ENCODE measurements around the gene METTL26. TPM values are rescaled to one million over a fixed set of nuclear protein-coding genes. Genes with fewer than 3 reads are reported as not detected.

The METTL26 gene
- 66.9 and 80.2 TPM in 2 replicates for total RNA-seq

DNA sequence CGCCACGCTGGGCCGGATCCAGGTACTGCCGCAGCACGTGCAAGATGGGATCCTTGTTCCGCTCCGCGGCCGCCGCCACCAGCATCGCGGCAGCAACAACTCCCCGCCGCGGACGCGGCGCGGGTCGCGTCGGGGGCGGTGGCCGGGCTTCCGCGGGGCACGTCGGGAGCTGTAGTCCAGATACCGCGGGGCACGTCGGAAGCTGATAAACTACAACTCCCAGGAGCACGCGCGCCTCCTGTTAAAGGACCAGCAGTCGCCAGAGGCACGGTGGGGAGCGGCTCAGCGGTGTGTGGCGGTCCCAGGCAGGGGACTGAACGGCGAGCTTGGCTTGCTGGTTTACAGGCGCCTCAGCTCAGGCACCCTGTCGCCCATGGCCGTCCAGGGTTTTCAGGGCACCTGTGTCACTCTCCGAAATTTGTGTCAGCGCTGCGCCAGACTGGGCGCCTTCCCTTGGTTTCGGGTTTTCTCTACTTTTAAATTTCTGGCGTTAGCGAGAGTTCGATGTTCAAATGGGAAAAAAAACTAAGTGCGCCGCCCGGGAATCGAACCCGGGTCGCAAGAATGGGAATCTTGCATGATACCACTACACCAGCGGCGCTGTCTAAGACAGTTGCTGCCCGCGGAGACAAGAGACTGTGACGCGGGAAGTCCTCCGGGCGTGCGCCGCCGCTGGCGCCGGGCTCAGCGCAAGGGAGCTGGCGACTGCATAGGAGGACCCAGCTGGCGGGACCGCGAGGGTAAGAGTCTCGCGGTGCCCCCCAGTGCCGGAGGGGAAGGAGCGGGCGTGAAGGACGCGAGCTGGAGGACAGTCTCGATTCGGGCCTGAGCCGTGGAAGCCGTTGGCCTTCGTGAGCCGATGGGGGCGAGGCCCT lies at the start of gene METTL26:
Gene METTL26 (minus strand): TSS at position 100 of the 875 bp plus-strand sequence. CDS start 15 bp downstream, at position 85.

DNA sequence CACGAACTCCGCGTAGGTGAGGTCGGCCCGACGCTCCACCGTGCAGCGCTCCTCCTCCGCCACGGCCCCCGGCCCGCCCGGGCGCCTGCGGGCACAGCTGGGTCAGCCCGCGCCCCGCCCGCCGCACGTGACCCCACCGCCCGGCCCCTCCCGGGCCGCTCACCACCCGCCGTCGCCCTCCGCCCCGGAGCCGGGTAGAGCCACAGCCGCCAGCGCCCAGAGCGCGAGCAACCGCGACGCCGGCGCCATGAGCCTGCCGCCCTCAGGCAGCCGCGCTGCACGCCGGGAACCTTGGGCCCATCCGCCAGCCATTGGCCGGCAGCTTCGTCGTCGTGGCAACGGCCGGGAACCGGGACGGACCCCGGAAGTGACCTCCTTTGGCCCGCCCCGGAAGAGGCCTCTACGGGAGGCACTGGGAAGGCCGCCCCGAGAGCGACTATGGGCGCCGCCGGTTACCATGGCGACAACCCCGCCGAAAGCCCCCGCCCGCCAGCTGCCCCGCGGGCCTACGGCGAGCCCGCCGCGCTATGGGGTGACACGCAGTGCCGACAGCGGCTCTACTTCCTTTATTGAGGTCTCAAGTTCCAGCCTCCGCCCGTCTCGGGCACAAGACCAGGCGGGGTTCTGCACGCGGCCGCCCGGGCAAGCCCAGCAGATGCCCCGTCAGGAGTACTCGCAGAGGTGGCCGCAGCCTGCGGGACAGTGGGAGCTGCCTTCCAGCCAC lies 48.1 kb upstream of the METTL26 start, which contains the start of gene JMJD8:
Gene JMJD8 (minus strand): TSS at position 264 of the 724 bp plus-strand sequence. CDS start 15 bp downstream, at position 249.

DNA sequence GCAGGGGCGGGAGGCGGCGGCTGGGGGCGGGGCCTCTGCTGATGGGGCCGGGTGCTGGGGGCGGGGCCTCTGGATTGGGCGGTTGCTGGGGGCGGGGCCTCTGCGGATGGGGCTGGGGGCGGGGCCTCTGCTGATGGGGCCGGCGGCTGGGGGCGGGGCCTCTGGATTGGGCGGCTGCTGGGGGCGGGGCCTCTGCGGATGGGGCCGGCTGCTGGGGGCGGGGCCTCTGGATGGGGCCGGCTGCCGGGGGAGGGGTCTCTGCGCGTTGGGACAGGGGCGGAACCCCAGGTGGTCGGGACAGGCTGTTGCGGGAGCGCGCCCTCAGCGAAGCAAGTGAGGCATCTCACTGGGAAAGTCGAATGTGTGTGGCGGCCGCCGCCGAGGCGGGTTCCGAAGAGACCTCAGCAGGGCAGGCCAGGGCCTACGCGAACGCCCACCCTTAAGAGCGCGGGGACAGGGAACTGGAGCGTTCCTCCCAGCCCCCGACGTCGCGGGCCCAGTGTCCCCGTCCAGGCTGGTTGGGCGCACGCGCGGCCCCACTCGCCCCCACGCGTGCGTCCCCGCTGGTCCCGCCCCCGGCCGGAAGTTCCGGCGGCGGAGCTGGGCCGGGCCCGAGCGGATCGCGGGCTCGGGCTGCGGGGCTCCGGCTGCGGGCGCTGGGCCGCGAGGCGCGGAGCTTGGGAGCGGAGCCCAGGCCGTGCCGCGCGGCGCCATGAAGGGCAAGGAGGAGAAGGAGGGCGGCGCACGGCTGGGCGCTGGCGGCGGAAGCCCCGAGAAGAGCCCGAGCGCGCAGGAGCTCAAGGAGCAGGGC lies 43.9 kb upstream of the METTL26 start, which contains the start of gene STUB1:
Gene STUB1 (plus strand): TSS at position 597 of the 811 bp plus-strand sequence. CDS start 116 bp downstream, at position 713.

DNA sequence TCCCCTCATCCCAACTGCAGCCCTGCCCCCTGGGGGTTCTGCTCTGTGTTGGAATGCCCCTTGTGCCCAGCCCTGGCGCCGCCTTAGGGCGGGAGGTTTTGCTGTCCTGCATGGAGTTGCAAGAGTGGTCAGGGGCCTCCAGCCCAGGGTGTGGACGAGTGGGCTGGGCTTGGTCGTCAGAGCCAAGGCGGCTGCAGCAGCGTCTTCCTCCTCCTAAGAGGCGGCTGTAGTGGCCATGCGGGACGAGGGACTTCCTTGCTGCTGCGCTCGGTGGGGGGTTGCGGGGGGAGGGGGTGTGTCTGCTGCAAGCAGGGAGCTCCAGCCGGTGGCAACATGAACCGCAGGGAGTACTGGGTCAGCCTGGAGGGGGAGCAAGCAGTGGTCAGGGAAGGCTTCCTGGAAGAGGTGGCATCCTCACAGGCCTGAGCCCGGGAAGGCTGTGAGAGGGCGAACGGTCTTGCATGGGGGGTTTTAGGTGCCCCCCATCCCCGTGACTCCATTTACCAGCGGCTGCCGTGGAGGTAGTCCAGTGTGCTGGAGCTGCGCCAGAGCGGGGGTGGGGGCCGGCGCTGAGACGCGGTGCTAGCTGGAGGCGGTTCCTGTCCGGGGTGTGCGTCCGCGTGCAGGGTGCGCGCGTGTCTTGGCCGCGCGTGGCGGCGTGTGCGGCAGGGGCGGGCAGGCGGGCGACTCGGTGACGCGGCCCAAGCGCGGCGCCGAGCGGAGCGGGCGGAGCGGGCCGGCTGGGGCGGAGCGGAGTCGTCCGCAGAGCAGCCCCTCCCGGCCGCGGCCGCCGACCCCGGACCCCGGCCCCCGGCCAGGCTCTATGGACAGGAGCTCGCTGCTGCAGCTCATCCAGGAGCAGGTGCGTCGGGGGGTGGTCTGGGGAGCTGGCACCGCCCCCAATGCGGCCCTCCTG lies 39.1 kb upstream of the METTL26 start, which contains the start of gene RHBDL1:
Gene RHBDL1 (plus strand): TSS at position 704 of the 916 bp plus-strand sequence. CDS start 120 bp downstream, at position 824.

DNA sequence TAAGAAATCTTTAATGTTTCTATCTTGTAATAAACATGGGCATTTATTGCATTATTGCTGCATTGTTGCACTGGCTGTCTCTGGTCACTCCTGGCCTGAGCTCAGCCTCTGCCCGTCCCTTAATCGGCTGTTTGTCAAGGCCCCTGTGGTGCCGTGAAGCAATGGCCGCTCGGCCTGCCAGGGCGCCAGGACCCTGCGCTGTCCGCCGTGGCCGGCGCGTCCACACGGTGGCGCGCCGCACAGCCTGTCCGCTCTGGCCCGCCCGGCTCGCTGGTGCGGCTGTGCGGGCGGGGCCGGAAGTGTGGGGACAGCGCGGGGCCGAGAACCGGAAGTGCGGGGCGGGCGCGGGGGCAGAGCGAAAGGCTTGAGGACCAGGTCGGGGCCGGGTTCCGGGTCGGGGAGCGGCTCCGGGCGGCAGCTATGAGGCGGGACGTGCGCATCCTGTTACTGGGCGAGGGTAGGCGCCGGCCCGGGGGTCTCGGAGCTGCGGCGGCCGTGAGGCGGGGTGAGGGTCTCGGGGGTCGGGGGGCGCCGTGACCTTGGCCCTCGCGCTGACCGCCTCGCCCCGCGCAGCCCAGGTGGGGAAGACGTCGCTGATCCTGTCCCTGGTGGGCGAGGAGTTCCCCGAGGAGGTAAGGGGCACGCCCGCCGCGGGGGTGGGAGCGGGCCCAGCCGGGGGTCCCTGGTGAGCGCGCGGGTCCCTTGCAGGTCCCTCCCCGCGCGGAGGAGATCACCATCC lies 31.8 kb upstream of the METTL26 start, which contains the start of gene RHOT2:
Gene RHOT2 (plus strand): TSS at position 353 of the 739 bp plus-strand sequence. CDS start 68 bp downstream, at position 421.

DNA sequence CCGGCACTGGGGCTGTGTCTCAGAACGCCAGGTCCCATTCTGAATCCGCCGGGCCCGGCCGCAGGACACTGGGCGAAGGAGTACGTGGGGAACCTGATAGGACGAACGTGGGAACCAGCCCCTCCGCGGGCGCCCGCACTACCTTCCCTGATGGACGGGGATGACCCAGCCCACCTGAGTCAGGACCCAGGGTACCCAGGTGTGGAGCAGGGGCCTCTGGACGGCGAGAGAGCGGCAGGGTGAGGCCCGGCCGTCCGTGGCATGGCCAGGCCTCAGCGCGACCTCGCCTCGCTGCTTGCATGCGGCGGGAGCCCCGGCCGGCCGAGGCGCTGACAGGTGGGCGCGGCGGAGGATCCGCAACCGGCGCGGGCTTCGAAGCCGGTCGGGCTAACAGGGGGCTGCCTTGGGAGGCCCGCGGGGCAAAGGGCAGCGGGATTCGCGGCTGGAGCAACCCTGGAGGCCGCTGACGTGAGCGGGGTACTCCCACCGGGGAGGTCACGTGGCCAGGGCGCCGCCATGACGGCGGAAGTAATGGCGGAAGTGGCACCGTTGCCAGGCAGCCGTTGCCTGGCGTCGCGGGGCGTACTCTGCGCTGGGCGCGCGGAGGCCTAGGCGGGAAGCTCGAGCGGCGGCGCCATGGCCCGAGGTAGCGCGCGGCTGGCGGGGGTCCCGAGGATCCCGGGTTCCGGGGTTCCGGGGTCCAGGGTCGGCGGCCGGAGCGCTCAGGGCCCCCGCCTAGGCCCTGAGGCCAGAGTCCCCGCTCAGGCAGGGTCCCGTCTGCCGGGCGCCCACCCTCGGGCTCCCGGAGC lies 12.9 kb upstream of the METTL26 start, which contains the start of gene WDR90:
Gene WDR90 (plus strand): TSS at position 585 of the 809 bp plus-strand sequence. CDS start 52 bp downstream, at position 637.

DNA sequence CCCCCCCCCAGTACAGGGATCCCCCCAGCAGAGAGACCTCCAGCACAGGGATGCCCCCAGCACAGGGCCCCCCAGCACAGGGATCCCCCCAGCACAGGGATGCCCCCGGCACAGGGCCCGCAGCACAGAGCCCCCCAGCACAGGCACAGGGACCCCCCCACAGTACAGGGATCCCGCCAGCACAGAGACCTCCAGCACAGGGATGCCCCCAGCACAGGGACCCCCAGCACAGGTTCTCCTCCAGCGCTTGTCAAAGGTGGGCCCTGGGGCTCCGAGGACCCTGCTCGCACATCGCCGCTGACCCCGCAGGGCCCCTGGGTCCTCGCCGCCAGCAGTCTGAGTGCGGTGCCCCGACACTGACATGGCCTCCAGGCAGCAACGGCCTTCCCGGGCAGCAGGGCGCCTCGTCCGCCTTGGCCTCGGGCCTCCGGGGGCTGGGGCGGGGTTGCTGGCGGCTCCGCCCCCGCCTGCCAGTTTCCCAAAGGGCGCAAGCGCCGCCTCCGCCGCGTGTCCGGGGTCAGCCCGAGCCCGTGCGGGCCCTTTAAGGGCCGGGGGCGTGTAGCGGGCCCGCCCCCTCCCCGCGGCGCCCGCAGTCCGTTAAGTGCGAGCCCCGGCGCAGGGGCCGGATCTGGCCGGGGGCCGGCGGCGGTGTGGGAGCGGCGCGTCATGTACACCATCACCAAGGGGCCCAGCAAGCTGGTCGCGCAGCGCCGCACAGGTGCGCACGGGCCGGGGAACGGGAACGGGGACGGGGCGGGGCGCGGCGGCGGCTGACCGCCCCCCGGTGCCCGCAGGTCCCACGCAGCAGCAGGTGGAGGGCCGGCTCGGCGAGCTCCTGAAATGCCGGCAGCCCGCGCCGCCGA lies 5.5 kb upstream of the METTL26 start, which contains the start of gene MCRIP2:
Gene MCRIP2 (plus strand): TSS at position 503 of the 863 bp plus-strand sequence. CDS start 164 bp downstream, at position 667.

DNA sequence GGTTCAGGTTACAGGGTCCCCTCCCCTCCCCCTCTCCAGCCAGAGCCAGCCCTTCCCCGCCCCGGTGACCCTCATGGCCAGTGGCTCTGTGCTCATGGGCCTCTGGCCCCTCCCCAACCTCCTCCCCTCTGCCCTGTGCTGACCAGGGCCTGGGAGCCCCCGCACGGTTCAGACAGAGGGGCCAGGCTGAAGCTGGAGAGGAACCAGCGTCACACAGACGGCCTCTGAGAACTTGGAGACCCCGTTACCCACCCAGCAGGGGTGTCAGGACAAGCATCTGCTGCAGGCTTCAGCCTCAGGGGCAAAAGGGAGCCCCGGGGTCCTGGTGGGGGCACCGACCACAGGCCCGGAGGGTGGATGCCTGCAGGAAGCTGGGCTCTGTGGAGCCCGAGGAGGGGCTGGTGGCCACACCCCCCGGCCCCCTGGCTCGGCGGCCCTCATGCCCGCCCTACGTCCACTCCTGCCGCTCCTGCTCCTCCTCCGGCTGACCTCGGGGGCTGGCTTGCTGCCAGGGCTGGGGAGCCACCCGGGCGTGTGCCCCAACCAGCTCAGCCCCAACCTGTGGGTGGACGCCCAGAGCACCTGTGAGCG lies 5.2 kb downstream of the METTL26 start, which contains the start of gene WFIKKN1:
Gene WFIKKN1 (plus strand): TSS at position 171 of the 591 bp plus-strand sequence. CDS start 269 bp downstream, at position 440.

DNA sequence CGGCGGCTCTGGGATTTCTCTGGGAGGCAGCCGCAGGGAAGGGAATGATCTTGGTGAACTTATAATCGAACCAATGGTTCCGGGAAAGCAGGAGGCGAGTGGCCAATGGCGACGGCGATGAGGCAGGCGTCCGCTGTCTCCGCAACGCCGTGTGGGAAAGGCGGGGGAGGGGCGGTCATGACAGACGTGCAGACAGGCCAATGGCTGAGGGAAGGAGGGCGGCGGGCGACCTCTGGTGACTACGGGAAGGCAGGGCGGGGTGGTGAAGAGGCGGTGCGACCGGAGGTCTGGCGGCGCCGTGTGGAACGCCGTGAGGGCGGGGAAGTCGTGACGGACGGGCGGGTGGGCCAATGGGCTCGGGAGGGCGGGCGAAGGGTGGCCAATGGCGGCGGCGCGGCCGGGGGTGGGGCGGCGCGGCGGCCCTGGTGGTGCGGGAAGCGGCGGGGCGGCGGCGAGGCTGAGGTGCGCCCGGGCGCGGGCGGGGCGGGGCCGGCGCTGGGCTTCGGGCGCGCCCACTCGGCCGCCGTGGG lies 46.4 kb downstream of the METTL26 start, which contains the start of gene RAB40C:
Gene RAB40C (plus strand): TSS at position 409 of the 530 bp plus-strand sequence. CDS start 226 bp downstream, outside the sequence.

Other genes with a start within 250 kb of the METTL26 start
- 47.2 and 78.2 TPM in 2 replicates for gene NME4, start 239.1 kb downstream of the METTL26 start, total RNA-seq
- 3.7 and 11.8 TPM in 2 replicates for gene DECR2, start 234.4 kb downstream of the METTL26 start, total RNA-seq
- 17.5 and 18.0 TPM in 2 replicates for gene RAB11FIP3, start 210.7 kb downstream of the METTL26 start, total RNA-seq
- gene CAPN15, start 108.6 kb downstream of the METTL26 start, total RNA-seq, result 13.9 and 15.9 TPM in 2 replicates
- gene PRR35, start 75.9 kb downstream of the METTL26 start, total RNA-seq, result not detected in 2 replicates
- gene NHLRC4, start 69.3 kb downstream of the METTL26 start, total RNA-seq, result 1.1 and 4.7 TPM in 2 replicates
- gene PIGQ, start 66.3 kb downstream of the METTL26 start, total RNA-seq, result 16.7 and 23.0 TPM in 2 replicates
- 6.5 and 8.2 TPM in 2 replicates for gene RAB40C, start 46.2 kb downstream of the METTL26 start, total RNA-seq
- 0.09 and 0.32 TPM in 2 replicates for gene WFIKKN1, start 5.3 kb downstream of the METTL26 start, total RNA-seq
- 9.0 and 12.9 TPM in 2 replicates for gene MCRIP2, start 5.5 kb upstream of the METTL26 start, total RNA-seq
- 8.5 TPM in 2 replicates for gene WDR90, start 13.1 kb upstream of the METTL26 start, total RNA-seq
- gene RHOT2, start 31.8 kb upstream of the METTL26 start, total RNA-seq, result 30.1 and 32.0 TPM in 2 replicates
- 3.9 and 5.0 TPM in 2 replicates for gene RHBDL1, start 39.4 kb upstream of the METTL26 start, total RNA-seq
- 187 and 202 TPM in 2 replicates for gene STUB1, start 44.1 kb upstream of the METTL26 start, total RNA-seq
- gene JMJD8, start 48.0 kb upstream of the METTL26 start, total RNA-seq, result 18.1 and 22.9 TPM in 2 replicates
- gene WDR24, start 54.1 kb upstream of the METTL26 start, total RNA-seq, result 3.8 and 5.2 TPM in 2 replicates
- under 0.01 and 0.09 TPM in 2 replicates for gene FBXL16, start 69.5 kb upstream of the METTL26 start, total RNA-seq
- 67.3 and 101 TPM in 2 replicates for gene METRN, start 78.8 kb upstream of the METTL26 start, total RNA-seq
- 12.5 and 23.6 TPM in 2 replicates for gene ANTKMT, start 84.8 kb upstream of the METTL26 start, total RNA-seq
- 0.34 and 2.0 TPM in 2 replicates for gene CCDC78, start 90.1 kb upstream of the METTL26 start, total RNA-seq
- 9.7 and 15.1 TPM in 2 replicates for gene HAGHL, start 90.8 kb upstream of the METTL26 start, total RNA-seq
- 24.3 and 32.0 TPM in 2 replicates for gene CIAO3, start 104.7 kb upstream of the METTL26 start, total RNA-seq
- gene MSLN, start 124.4 kb upstream of the METTL26 start, total RNA-seq, result not detected in 2 replicates
- gene RPUSD1, start 152.1 kb upstream of the METTL26 start, total RNA-seq, result 15.3 and 15.8 TPM in 2 replicates
- 1.7 and 3.0 TPM in 2 replicates for gene CHTF18, start 152.3 kb upstream of the METTL26 start, total RNA-seq
- gene GNG13, start 164.4 kb upstream of the METTL26 start, total RNA-seq, result not detected in 2 replicates

Measured in bronchial smooth muscle cell (primary cell).